GM12878 (cell line): Measurements from ENCODE around the gene NGFR. TPM values are rescaled to one million over a fixed set of nuclear protein-coding genes. Genes with fewer than 3 reads are reported as not detected.

Source experiments
- ATAC-seq: fragments of 200-7000 bp; cut with Tn5 transposase; 3 replicates; pipeline ENCODE4 v1.9.1; 2020; ENCODE audit warnings: mild to moderate bottlenecking, moderate library complexity
- BruUV-seq: library from RNA; stranded (reverse); fragments of 400-500 nt; replicated peaks from 2 replicates; lab custom pipeline; 2021; lab: Mats Ljungman, UMichigan
- CTCF ChIA-PET: fragments of 300-600 bp; sonication (Branson Sonifier 250); formaldehyde crosslinking; extraction: SDS; loops from one replicate; lab custom pipeline; 2021; ENCODE audit warnings: inconsistent platforms; lab: Yijun Ruan, JAX
- POLR2A ChIA-PET: fragments of 350-600 bp; formaldehyde crosslinking; extraction: SDS; loops from one replicate; lab custom pipeline; 2021; ENCODE audit warnings: inconsistent platforms; lab: Charles Lee
- RAD21 ChIA-PET: fragments of 300-600 bp; sonication (Branson Sonifier 250); formaldehyde crosslinking; loops from one replicate; lab custom pipeline; 2023; ENCODE audit warnings: antibody characterized with exemption; ENCODE audit not compliant: unreplicated experiment; lab: Charles Lee
- SMC1A ChIA-PET: fragments of 300-600 bp; sonication (Branson Sonifier 250); formaldehyde crosslinking; loops from one replicate; lab custom pipeline; 2023; ENCODE audit not compliant: unreplicated experiment, uncharacterized antibody; lab: Charles Lee
- DNase-seq: peaks from one replicate; pipeline ENCODE4 v3.0.0-alpha.2; 2011; ENCODE audit warnings: low read depth, low spot score
- FAIRE-seq: peaks from 3 replicates; lab custom pipeline; 2011; peaks lifted over from hg19 to GRCh38; lab: Jason Lieb, UNC
- H2AFZ ChIP-seq: 2 replicates; pipeline ENCODE4 v1.6.0; 2011; ENCODE audit warnings: low read depth, low read length, control low read depth; ENCODE audit not compliant: control insufficient read depth
- H3K27ac ChIP-seq: 2 replicates; pipeline ENCODE4 v1.5.1; 2011; ENCODE audit warnings: control low read depth; ENCODE audit not compliant: control insufficient read depth, insufficient read depth
- H3K27me3 ChIP-seq, 2 experiments: replicated peaks in 1 of 2; 2 replicates each; pipeline versions ENCODE4 v1.6.0 to v1.6.1; 2011; ENCODE audit warnings: low read length in 1 of 2; ENCODE audit not compliant: control insufficient read depth in 2 of 2, insufficient read depth in 2 of 2
- H3K36me3 ChIP-seq, 2 experiments: 2 replicates each; pipeline ENCODE4 v1.5.1; 2011; ENCODE audit warnings: low read length in 1 of 2; ENCODE audit not compliant: control insufficient read depth in 2 of 2, insufficient read depth in 2 of 2
- H3K4me1 ChIP-seq: 2 replicates; pipeline ENCODE4 v1.6.1; 2011; ENCODE audit warnings: mild to moderate bottlenecking, low read length, moderate library complexity, mixed read lengths; ENCODE audit not compliant: control insufficient read depth, insufficient read depth
- H3K4me2 ChIP-seq: 2 replicates; pipeline ENCODE4 v1.6.0; 2011; ENCODE audit warnings: control low read depth; ENCODE audit not compliant: control insufficient read depth, insufficient read depth
- H3K4me3 ChIP-seq: fragments of 200-600 bp; sonication (generic); 2 replicates; pipeline ENCODE4 v1.5.1; 2016
- H3K79me2 ChIP-seq: 2 replicates; pipeline ENCODE4 v1.6.0; 2011; ENCODE audit warnings: low read length; ENCODE audit not compliant: control insufficient read depth, insufficient read depth
- H3K9ac ChIP-seq: 2 replicates; pipeline ENCODE4 v1.8.0; 2011; ENCODE audit warnings: low read length, control low read depth, mixed read lengths; ENCODE audit not compliant: control insufficient read depth, insufficient read depth
- H3K9me3 ChIP-seq: replicated peaks from 3 replicates; pipeline ENCODE4 v1.5.1; 2011; ENCODE audit warnings: mild to moderate bottlenecking, low read length; ENCODE audit not compliant: control insufficient read depth, insufficient read depth
- H4K20me1 ChIP-seq: 2 replicates; pipeline ENCODE4 v1.6.0; 2011; ENCODE audit not compliant: control insufficient read depth, insufficient read depth
- EED ChIP-seq: sonication (generic); IDR thresholded peaks from 2 replicates; pipeline ENCODE4 v1.6.1; 2016; ENCODE audit warnings: antibody characterized with exemption, low read depth
- ESRRA ChIP-seq: IDR thresholded peaks from 2 replicates; pipeline ENCODE4 v1.6.1; 2012; ENCODE audit warnings: mild to moderate bottlenecking, low read length, improper control_type of control experiment
- SIN3A ChIP-seq: IDR thresholded peaks from 2 replicates; pipeline ENCODE4 v1.6.1; 2012; ENCODE audit warnings: low read depth, low read length, improper control_type of control experiment
- TCF12 ChIP-seq: IDR thresholded peaks from 2 replicates; pipeline ENCODE4 v1.6.1; 2011; ENCODE audit warnings: low read depth, mild to moderate bottlenecking, low read length
- YBX1 ChIP-seq: fragments of 450-650 bp; IDR thresholded peaks from 2 replicates; pipeline ENCODE4 v1.6.1; 2016; ENCODE audit warnings: antibody characterized with exemption
- ZNF622 ChIP-seq: fragments of 450-650 bp; IDR thresholded peaks from 2 replicates; pipeline ENCODE4 v1.6.1; 2017; ENCODE audit warnings: mild to moderate bottlenecking, inconsistent platforms
- WGBS: methylation state at CpG from one replicate; pipeline ENCODE4 v1.1.6; 2016; ENCODE audit warnings: low lambda C conversion rate; ENCODE audit not compliant: insufficient replicate concordance, insufficient coverage; ENCODE audit errors: missing lambda C conversion rate; 5-methylcytosine and 5-hydroxymethylcytosine counted together
- in situ Hi-C: fragments of 300-500 bp; cut with MboI; formaldehyde crosslinking; loops from 9 replicates; pipeline ENCODE4 v1.14.3; 2018; ENCODE audit warnings: mixed read lengths
- intact Hi-C: fragments of 100-400 bp; cut with micrococcal nuclease; formaldehyde crosslinking; loops from one replicate; pipeline ENCODE4 v1.14.2; 2022; ENCODE audit not compliant: unreplicated experiment
- polyA plus RNA-seq, 11 experiments: library from polyadenylated mRNA; depleted of rRNA in 4 of 11; unstranded in 6 of 11; stranded (reverse) in 5 of 11; fragments of >200 nt; fragmentation: Nextera tagmentation in 4 of 11; fragmentation: Illumina TruSeq in 1 of 11; extraction: Ambion mirVana in 4 of 11; extraction: Trizol in 1 of 11; gene quantifications; 1 replicate in 1 of 11; 2 replicates in 10 of 11; pipeline versions ENCODE4 v1.2.1 to v1.2.3, GENCODE V29; 2011 to 2016; ENCODE audit warnings: inconsistent platforms in 2 of 11, missing spikeins in 2 of 11, low read depth in 1 of 11
- total RNA-seq, 4 experiments: library from RNA; depleted of rRNA in 3 of 4; stranded (reverse); fragments of >200 nt in 3 of 4; fragmentation: Illumina TruSeq in 1 of 4; extraction: Trizol in 1 of 4; gene quantifications; 2 replicates each; pipeline versions ENCODE4 v1.2.1 to v1.2.3, GENCODE V29; 2013 to 2021
- TF ChIP-seq, protein P1 (sequence below): fragments of 450-650 bp; IDR thresholded peaks from 2 replicates; pipeline ENCODE4 v1.6.1; 2016; ENCODE audit warnings: mild to moderate bottlenecking

NGFR gene
- total and polyA plus RNA-seq, 10 of the 15 experiments (the other 5 are each of a cell fraction or from before 2014, with no cell fraction given) = 0.05 to 0.28 (median 0.08) TPM; not detected in 1

GRCh38 chr17:49547566-49547965, 52.5 kb downstream of the NGFR start:
- ATAC-seq (no peak), FAIRE-seq (no peak), DNase-seq (no peak)
- H3K4me2 ChIP-seq = no peak overlapping the region
- no peaks in the 10 kb centered on the region for H3K79me2 ChIP-seq
- H3K4me3 ChIP-seq = no peak overlapping the region
- H3K36me3 ChIP-seq = no peaks in the 10 kb centered on the region
- no peaks in the 10 kb centered on the region for H3K4me1 ChIP-seq
- in situ Hi-C loops = no loop called here
- no TSS peak for BruUV-seq
- WGBS = 42% methylated on average over 9 of the region's 9 CpGs
- no peak overlapping the region for H2AFZ ChIP-seq
- ChIA-PET CTCF (interaction anchor here (2.7 kb wide), 1 partner anchor 8 kb away, joined by 11 read pairs; no protein-coding TSS in a partner anchor), POLR2A (no interaction called here), SMC1A (no interaction called here), RAD21 (no interaction called here)
- H4K20me1 ChIP-seq = no peaks in the 10 kb centered on the region
- 0 out of 4 replicates have a peak, but pooled peaks cover 0 to 2% of the 10 kb centered on the region in 2 experiments for H3K27me3 ChIP-seq
- intact Hi-C loops = no loop called here
- peaks cover 7% of the 10 kb centered on the region; the same call in 1 of the 3 replicates for H3K9me3 ChIP-seq
- no peak overlapping the region for H3K9ac ChIP-seq
- H3K27ac ChIP-seq = no peak overlapping the region
- no peak for TF ChIP-seq TCF12
- TF ChIP-seq, protein P1, sequence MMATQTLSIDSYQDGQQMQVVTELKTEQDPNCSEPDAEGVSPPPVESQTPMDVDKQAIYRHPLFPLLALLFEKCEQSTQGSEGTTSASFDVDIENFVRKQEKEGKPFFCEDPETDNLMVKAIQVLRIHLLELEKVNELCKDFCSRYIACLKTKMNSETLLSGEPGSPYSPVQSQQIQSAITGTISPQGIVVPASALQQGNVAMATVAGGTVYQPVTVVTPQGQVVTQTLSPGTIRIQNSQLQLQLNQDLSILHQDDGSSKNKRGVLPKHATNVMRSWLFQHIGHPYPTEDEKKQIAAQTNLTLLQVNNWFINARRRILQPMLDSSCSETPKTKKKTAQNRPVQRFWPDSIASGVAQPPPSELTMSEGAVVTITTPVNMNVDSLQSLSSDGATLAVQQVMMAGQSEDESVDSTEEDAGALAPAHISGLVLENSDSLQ = no peak
- no peak for TF ChIP-seq ZNF622

DNA sequence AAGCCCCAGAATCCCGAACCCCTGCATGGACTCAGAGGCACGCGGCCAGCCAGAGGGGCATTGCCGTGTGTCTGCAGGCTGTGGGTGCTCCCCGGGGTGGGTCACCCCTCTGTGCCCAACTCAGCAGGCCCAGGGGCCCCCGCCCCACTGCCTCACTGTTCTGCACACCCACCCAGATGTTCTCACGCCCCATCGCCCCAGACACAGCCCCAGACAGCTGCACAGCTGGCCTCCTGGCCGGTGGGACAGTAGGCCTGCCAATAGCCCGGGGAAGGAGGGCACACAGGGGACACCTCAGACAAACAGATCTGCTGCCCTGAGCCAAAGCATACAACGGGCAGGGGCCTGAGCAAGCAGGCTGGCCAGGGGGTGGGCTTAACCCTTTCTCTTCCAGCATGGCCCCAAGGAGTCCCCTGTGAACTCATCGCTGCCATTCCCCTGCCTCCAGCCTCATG, 53.0 kb downstream of the NGFR start:
- Histone ChIP-seq H3K4me3 (no peak overlapping the region), H3K4me1 (no peaks in the 10 kb centered on the region), H3K79me2 (no peaks in the 10 kb centered on the region), H3K4me2 (no peak overlapping the region), H3K27me3 (0 out of 4 replicates have a peak, but pooled peaks cover 0 to 2% of the 10 kb centered on the region in 2 experiments), H3K9me3 (peaks cover 7% of the 10 kb centered on the region; the same call in 1 of the 3 replicates), H4K20me1 (no peaks in the 10 kb centered on the region), H2AFZ (no peak overlapping the region), H3K9ac (no peak overlapping the region), H3K36me3 (no peaks in the 10 kb centered on the region)
- ChIA-PET SMC1A (no interaction called here), POLR2A (no interaction called here), CTCF (no interaction called here)
- no peak for ATAC-seq
- no peak for FAIRE-seq
- intact Hi-C loops = loop anchor here (2.0 kb wide), 1 partner anchor 139 kb away; no protein-coding TSS in a partner anchor
- no TSS peak for BruUV-seq
- in situ Hi-C loops = no loop called here
- DNase-seq = no peak
- WGBS = 27% methylated on average over 12 of the region's 12 CpGs
- TF ChIP-seq YBX1 (no peak), SIN3A (no peak), EED (no peak), ESRRA (no peak)
- TF ChIP-seq, all 136 proteins: peak for 0
- no peak overlapping the region for H3K27ac ChIP-seq
- RAD21 ChIA-PET = no interaction called here
